K562 (cell line): ENCODE results near the gene STIL. TPM values are rescaled to one million over a fixed set of nuclear protein-coding genes. Genes with fewer than 3 reads are reported as not detected.

Experiments
- EP300 ChIP-seq: IDR thresholded peaks from 2 replicates; pipeline ENCODE4 v1.6.1; 2012; ENCODE audit warnings: low read length, improper control_type of control experiment
- ETV6 ChIP-seq, 3 experiments: fragments of 150-350 bp in 1 of 3; sonication (generic) in 1 of 3; formaldehyde crosslinking in 1 of 3; IDR thresholded peaks; 2 replicates each; pipeline versions ENCODE4 v1.6.1 to v1.8.0; 2014 to 2022; ENCODE audit warnings: borderline replicate concordance in 2 of 3, low read depth in 2 of 3, antibody characterized with exemption in 1 of 3, low read length in 1 of 3, mild to moderate bottlenecking in 1 of 3, missing genetic modification reagents in 1 of 3
- FIP1L1 ChIP-seq: fragments of 200-400 bp; formaldehyde crosslinking; IDR thresholded peaks from 2 replicates; pipeline ENCODE4 v1.6.1; 2018; ENCODE audit warnings: mild to moderate bottlenecking, low read depth, low read length; ENCODE audit not compliant: poor library complexity, severe bottlenecking
- GABPB2 ChIP-seq: fragments of 250-450 bp; sonication (Bioruptor Pico); conservative IDR thresholded peaks from 2 replicates; pipeline ENCODE4 v1.5.1; 2021; ENCODE audit warnings: mild to moderate bottlenecking
- KDM4B ChIP-seq, 2 experiments: fragments of 450-650 bp in 1 of 2; sonication (generic) in 1 of 2; IDR thresholded peaks; 2 replicates each; pipeline ENCODE4 v1.6.1; 2016 to 2017; ENCODE audit warnings: borderline replicate concordance in 2 of 2, antibody characterized with exemption in 1 of 2, low read depth in 1 of 2, mild to moderate bottlenecking in 1 of 2
- RBM14 ChIP-seq: fragments of 200-400 bp; formaldehyde crosslinking; IDR thresholded peaks from 2 replicates; pipeline ENCODE4 v1.6.1; 2018; ENCODE audit warnings: low read depth, mild to moderate bottlenecking, low read length, moderate library complexity, borderline replicate concordance; ENCODE audit not compliant: insufficient read depth
- RFX7 ChIP-seq: fragments of 250-450 bp; sonication (Bioruptor Pico); IDR thresholded peaks from 2 replicates; pipeline ENCODE4 v1.5.1; 2021; ENCODE audit warnings: mild to moderate bottlenecking
- SIN3B ChIP-seq: fragments of 450-650 bp; IDR thresholded peaks from 2 replicates; pipeline ENCODE4 v1.6.1; 2017; ENCODE audit warnings: low read depth, mild to moderate bottlenecking, moderate library complexity
- polyA plus RNA-seq, 8 experiments: library from polyadenylated mRNA; depleted of rRNA in 4 of 8; stranded (reverse) in 5 of 8; unstranded in 3 of 8; fragments of >200 nt; fragmentation: Nextera tagmentation in 2 of 8; fragmentation: Illumina TruSeq in 1 of 8; extraction: Ambion mirVana in 2 of 8; extraction: Trizol in 1 of 8; gene quantifications; 2 replicates each; pipeline versions ENCODE4 v1.2.1 to v1.2.3, GENCODE V29; 2011 to 2014; ENCODE audit warnings: inconsistent platforms in 1 of 8, missing spikeins in 1 of 8
- total RNA-seq, 7 experiments: library from RNA; depleted of rRNA in 6 of 7; stranded (reverse); fragments of >200 nt in 6 of 7; fragmentation: Illumina TruSeq in 2 of 7; extraction: Trizol in 2 of 7; gene quantifications; 2 replicates each; pipeline versions ENCODE4 v1.2.1 to v1.2.3, GENCODE V29; 2011 to 2021; ENCODE audit warnings: low replicate concordance in 1 of 7
- TF ChIP-seq, protein P1 (sequence below): fragments of 450-650 bp; IDR thresholded peaks from 2 replicates; pipeline ENCODE4 v1.6.1; 2016; ENCODE audit warnings: antibody characterized with exemption
- TF ChIP-seq, protein P2 (sequence below): IDR thresholded peaks from 2 replicates; pipeline ENCODE4 v1.6.1; 2012; ENCODE audit warnings: low read depth, low read length, improper control_type of control experiment, borderline replicate concordance
- TF ChIP-seq, protein P3 (sequence below): sonication (generic); formaldehyde crosslinking; IDR thresholded peaks from 2 replicates; pipeline ENCODE4 v1.8.1; 2023; ENCODE audit warnings: mild to moderate bottlenecking, missing genetic modification reagents
- TF ChIP-seq, protein P4 (sequence below): fragments of 450-650 bp; formaldehyde crosslinking; IDR thresholded peaks from 2 replicates; pipeline ENCODE4 v1.4.0; 2020; ENCODE audit warnings: mild to moderate bottlenecking, moderate library complexity
- TF ChIP-seq, protein P5 (sequence below): fragments of 200-800 bp; sonication (Bioruptor generic); IDR thresholded peaks from 2 replicates; pipeline ENCODE4 v1.6.1; 2016; ENCODE audit warnings: missing genetic modification characterization, missing compliant biosample characterization

Gene STIL
- total and polyA plus RNA-seq, 9 of the 15 experiments (the other 6 are each of a cell fraction or from before 2014, with no cell fraction given): 10.5 to 77.4 (median 39.6) TPM

DNA sequence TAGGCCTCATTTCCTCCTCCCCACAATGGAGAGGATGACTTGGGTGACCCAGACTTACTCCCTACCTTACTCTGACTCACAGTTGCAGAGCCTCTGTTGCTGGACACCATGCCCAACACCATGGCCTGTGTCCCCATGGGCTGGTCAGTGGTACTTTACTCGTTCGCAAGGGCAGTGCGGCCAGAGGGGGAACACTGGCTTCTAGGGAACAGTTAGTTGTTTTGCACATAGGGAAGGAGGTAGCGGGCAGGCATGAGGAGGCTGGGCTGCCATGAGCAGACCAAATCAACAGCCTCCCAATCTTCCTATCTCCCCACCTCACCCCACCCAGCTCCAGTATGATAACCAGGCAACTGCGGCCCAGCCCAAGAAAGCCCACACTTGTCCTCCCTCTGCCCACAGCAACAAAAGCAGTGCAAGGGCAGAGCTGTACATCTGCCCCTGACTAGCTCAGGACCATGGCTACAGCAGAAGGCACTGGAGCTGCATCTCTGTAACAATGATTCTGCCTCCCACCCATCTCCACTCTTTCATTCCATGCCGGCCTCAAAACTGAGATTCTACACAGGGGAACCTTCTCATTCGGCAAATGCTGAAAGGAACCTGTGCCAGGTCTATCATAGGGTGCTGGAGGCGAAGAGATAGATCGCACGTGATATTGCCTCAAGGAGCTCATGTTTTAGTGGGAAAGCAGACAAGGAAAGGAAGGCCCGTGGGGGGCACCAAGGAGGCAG lies 100.5 kb downstream of the STIL start (continued):
- TF ChIP-seq, protein P1, sequence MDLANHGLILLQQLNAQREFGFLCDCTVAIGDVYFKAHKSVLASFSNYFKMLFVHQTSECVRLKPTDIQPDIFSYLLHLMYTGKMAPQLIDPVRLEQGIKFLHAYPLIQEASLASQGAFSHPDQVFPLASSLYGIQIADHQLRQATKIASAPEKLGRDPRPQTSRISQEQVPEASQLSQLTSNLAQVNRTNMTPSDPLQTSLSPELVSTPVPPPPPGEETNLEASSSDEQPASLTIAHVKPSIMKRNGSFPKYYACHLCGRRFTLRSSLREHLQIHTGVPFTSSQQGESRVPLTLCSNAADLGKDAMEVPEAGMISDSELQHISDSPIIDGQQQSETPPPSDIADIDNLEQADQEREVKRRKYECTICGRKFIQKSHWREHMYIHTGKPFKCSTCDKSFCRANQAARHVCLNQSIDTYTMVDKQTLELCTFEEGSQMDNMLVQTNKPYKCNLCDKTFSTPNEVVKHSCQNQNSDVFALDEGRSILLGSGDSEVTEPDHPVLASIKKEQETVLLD: peak; percentile 41; the same call in 1 of the 2 replicates
- TF ChIP-seq KDM4B (IDR thresholded peaks at IDR 0.05; ENCODE audit: borderline replicate concordance in 2 of 2, low read depth in 1 of 2) (0 out of 4 replicates have a peak, but pooled peaks of 1 of the 2 experiments have one; percentile 56), SIN3B (no peak), EP300 (peak; percentile 49; the same call in 1 of the 2 replicates), RBM14 (no peak), ETV6 (IDR thresholded peaks at IDR 0.05; ENCODE audit: borderline replicate concordance in 1 of 2, low read depth in 2 of 2, low read length in 1 of 2) (no peak), ETV6 (CRISPR knock-in tag; IDR thresholded peaks at IDR 0.05; ENCODE audit: borderline replicate concordance) (no peak), GABPB2 (CRISPR knock-in tag) (no peak), RFX7 (no peak), FIP1L1 (no peak)
- TF ChIP-seq, protein P2, sequence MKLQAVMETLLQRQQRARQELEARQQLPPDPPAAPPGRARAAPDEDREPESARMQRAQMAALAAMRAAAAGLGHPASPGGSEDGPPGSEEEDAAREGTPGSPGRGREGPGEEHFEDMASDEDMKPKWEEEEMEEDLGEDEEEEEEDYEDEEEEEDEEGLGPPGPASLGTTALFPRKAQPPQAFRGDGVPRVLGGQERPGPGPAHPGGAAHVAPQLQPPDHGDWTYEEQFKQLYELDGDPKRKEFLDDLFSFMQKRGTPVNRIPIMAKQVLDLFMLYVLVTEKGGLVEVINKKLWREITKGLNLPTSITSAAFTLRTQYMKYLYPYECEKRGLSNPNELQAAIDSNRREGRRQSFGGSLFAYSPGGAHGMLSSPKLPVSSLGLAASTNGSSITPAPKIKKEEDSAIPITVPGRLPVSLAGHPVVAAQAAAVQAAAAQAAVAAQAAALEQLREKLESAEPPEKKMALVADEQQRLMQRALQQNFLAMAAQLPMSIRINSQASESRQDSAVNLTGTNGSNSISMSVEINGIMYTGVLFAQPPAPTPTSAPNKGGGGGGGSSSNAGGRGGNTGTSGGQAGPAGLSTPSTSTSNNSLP: no peak
- TF ChIP-seq, protein P3, sequence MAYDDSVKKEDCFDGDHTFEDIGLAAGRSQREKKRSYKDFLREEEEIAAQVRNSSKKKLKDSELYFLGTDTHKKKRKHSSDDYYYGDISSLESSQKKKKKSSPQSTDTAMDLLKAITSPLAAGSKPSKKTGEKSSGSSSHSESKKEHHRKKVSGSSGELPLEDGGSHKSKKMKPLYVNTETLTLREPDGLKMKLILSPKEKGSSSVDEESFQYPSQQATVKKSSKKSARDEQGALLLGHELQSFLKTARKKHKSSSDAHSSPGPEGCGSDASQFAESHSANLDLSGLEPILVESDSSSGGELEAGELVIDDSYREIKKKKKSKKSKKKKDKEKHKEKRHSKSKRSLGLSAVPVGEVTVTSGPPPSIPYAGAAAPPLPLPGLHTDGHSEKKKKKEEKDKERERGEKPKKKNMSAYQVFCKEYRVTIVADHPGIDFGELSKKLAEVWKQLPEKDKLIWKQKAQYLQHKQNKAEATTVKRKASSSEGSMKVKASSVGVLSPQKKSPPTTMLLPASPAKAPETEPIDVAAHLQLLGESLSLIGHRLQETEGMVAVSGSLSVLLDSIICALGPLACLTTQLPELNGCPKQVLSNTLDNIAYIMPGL (CRISPR knock-in tag): no peak
- TF ChIP-seq, protein P4, sequence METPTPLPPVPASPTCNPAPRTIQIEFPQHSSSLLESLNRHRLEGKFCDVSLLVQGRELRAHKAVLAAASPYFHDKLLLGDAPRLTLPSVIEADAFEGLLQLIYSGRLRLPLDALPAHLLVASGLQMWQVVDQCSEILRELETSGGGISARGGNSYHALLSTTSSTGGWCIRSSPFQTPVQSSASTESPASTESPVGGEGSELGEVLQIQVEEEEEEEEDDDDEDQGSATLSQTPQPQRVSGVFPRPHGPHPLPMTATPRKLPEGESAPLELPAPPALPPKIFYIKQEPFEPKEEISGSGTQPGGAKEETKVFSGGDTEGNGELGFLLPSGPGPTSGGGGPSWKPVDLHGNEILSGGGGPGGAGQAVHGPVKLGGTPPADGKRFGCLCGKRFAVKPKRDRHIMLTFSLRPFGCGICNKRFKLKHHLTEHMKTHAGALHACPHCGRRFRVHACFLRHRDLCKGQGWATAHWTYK (CRISPR knock-in tag): peak; percentile 73; the same call in 1 of the 2 replicates
- TF ChIP-seq, protein P5, sequence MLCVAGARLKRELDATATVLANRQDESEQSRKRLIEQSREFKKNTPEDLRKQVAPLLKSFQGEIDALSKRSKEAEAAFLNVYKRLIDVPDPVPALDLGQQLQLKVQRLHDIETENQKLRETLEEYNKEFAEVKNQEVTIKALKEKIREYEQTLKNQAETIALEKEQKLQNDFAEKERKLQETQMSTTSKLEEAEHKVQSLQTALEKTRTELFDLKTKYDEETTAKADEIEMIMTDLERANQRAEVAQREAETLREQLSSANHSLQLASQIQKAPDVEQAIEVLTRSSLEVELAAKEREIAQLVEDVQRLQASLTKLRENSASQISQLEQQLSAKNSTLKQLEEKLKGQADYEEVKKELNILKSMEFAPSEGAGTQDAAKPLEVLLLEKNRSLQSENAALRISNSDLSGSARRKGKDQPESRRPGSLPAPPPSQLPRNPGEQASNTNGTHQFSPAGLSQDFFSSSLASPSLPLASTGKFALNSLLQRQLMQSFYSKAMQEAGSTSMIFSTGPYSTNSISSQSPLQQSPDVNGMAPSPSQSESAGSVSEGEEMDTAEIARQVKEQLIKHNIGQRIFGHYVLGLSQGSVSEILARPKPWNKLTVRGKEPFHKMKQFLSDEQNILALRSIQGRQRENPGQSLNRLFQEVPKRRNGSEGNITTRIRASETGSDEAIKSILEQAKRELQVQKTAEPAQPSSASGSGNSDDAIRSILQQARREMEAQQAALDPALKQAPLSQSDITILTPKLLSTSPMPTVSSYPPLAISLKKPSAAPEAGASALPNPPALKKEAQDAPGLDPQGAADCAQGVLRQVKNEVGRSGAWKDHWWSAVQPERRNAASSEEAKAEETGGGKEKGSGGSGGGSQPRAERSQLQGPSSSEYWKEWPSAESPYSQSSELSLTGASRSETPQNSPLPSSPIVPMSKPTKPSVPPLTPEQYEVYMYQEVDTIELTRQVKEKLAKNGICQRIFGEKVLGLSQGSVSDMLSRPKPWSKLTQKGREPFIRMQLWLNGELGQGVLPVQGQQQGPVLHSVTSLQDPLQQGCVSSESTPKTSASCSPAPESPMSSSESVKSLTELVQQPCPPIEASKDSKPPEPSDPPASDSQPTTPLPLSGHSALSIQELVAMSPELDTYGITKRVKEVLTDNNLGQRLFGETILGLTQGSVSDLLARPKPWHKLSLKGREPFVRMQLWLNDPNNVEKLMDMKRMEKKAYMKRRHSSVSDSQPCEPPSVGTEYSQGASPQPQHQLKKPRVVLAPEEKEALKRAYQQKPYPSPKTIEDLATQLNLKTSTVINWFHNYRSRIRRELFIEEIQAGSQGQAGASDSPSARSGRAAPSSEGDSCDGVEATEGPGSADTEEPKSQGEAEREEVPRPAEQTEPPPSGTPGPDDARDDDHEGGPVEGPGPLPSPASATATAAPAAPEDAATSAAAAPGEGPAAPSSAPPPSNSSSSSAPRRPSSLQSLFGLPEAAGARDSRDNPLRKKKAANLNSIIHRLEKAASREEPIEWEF (CRISPR knock-in tag): no peak
